Left cardiac atrium (tissue), 4 donors: ENCODE measurements around the gene BNIP5. TPM values are rescaled to one million over a fixed set of nuclear protein-coding genes. Genes with fewer than 3 reads are reported as not detected.

Experiments used
- ATAC-seq, 2 donors: fragments of 200-7000 bp; cut with Tn5 transposase; one replicate each; pipeline ENCODE4 v1.9.1; 2020; ENCODE audit warnings: mild to moderate bottlenecking in 2 of 2, moderate library complexity in 2 of 2
- DNase-seq: peaks from one replicate; pipeline ENCODE4 v3.0.0-alpha.2; 2020
- intact Hi-C, 2 donors: fragments of 100-400 bp; cut with DNase I; formaldehyde crosslinking; loops; one replicate each; pipeline versions ENCODE4 v1.14.1 to v1.15.1; 2022 to 2023
- total RNA-seq, 2 donors: library from RNA; stranded (reverse); fragmentation: NEBNext Ultra II Directional; extraction: Animal tissue kit (Norgen Biotek cat#: 25700); gene quantifications; one replicate each; pipeline ENCODE4 v1.2.1, GENCODE V29; 2021
- donor health status: DM: no; HTN: yes; CAD: no.
- donor health status: DM: no; HTN: yes; CAD: no; lungs with severe emphysema.
- donor health status: DM: yes; HTN: yes; CAD: no.
- donor health status: Dilated cardiomyopathy.

BNIP5 gene
- total RNA-seq, 2 donors from 2014 or later = not detected

- intact Hi-C loops = no loop called here
- DNase-seq (no peak), ATAC-seq (no peak)
Measured at GRCh38 chr6:36309900-36310299, 26.8 kb downstream of the BNIP5 start.

GRCh38 chr6:36309203-36309602, 27.5 kb downstream of the BNIP5 start:
- no peak for DNase-seq
- intact Hi-C loops = no loop called here
- no peak for ATAC-seq

- DNase-seq = no peak
- intact Hi-C loops = no loop called here
- ATAC-seq = no peak
Measured at GRCh38 chr6:36308514-36308913, 28.2 kb downstream of the BNIP5 start.

GRCh38 chr6:36306375-36306774, 30.3 kb downstream of the BNIP5 start:
- intact Hi-C loops = no loop called here
- ATAC-seq (no peak), DNase-seq (no peak)

GRCh38 chr6:36305885-36306284, 30.8 kb downstream of the BNIP5 start:
- DNase-seq = no peak
- ATAC-seq = no peak
- intact Hi-C loops = no loop called here

- ATAC-seq (peak; percentile 90), DNase-seq (peak; percentile 89)
- intact Hi-C loops = loop anchor here (1.0 to 5.0 kb wide), 2 partner anchors 58 to 60 kb away; no protein-coding TSS in a partner anchor
Measured at GRCh38 chr6:36302227-36302976, 34.3 kb downstream of the BNIP5 start.

- DNase-seq (no peak), ATAC-seq (peak; percentile 35 to 36)
- intact Hi-C loops = loop anchor here (1.0 to 5.0 kb wide), 2 partner anchors 59 to 61 kb away; no protein-coding TSS in a partner anchor
Measured at GRCh38 chr6:36301781-36302180, 34.9 kb downstream of the BNIP5 start.

- DNase-seq = no peak
- intact Hi-C loops = loop anchor here in 1 of 2 donors (5.0 kb wide), 1 partner anchor 61 kb away; no protein-coding TSS in a partner anchor
- ATAC-seq = no peak
Measured at GRCh38 chr6:36301085-36301658, 35.5 kb downstream of the BNIP5 start.

- intact Hi-C loops = no loop called here
- no peak for DNase-seq
- no peak for ATAC-seq
Measured at GRCh38 chr6:36298027-36298426, 38.7 kb downstream of the BNIP5 start.

- ATAC-seq (no peak), DNase-seq (no peak)
- intact Hi-C loops = no loop called here
Measured at GRCh38 chr6:36297511-36297910, 39.2 kb downstream of the BNIP5 start.

GRCh38 chr6:36297051-36297450, 39.6 kb downstream of the BNIP5 start:
- intact Hi-C loops = no loop called here
- DNase-seq (no peak), ATAC-seq (no peak)

GRCh38 chr6:36296240-36296639, 40.4 kb downstream of the BNIP5 start:
- DNase-seq (no peak), ATAC-seq (no peak)
- intact Hi-C loops = no loop called here

- DNase-seq (no peak), ATAC-seq (no peak)
- intact Hi-C loops = no loop called here
Measured at GRCh38 chr6:36292170-36292569, 44.5 kb downstream of the BNIP5 start.

GRCh38 chr6:36290668-36291620, 45.7 kb downstream of the BNIP5 start:
- peak in 1 of 2 donors; percentile 53 for ATAC-seq
- DNase-seq = no peak

GRCh38 chr6:36289281-36289878, 47.3 kb downstream of the BNIP5 start:
- intact Hi-C loops = no loop called here
- DNase-seq (no peak), ATAC-seq (peak in 1 of 2 donors; percentile 39)

More at GRCh38 chr6:36290668-36291620, 45.7 kb downstream of the BNIP5 start:
- intact Hi-C loops = no loop called here

GRCh38 chr6:36286858-36287257, 49.8 kb downstream of the BNIP5 start:
- ATAC-seq (no peak), DNase-seq (no peak)
- intact Hi-C loops = no loop called here

GRCh38 chr6:36285797-36286196, 50.9 kb downstream of the BNIP5 start:
- ATAC-seq = no peak
- DNase-seq = no peak
- intact Hi-C loops = no loop called here

GRCh38 chr6:36285187-36285671, 51.5 kb downstream of the BNIP5 start:
- no peak for ATAC-seq
- DNase-seq = no peak
- intact Hi-C loops = no loop called here

GRCh38 chr6:36284359-36284758, 52.3 kb downstream of the BNIP5 start:
- ATAC-seq = no peak
- DNase-seq = no peak
- intact Hi-C loops = no loop called here
